SU-DHL-6 (cell line): Measurements from ENCODE around the gene SRGAP2B.
"Not testable (repeated sequence)": the region's sequence is repeated elsewhere in the genome, so short reads cannot be mapped to it uniquely, and the experiment has no call there.

ENCODE experiments used
- EZH2phosphoT487 ChIP-seq: fragments of 200-600 bp; sonication (generic), shearing (Covaris generic); conservative IDR thresholded peaks from 2 replicates; pipeline ENCODE4 v1.6.1; 2018; ENCODE audit warnings: mild to moderate bottlenecking, antibody characterized with exemption, low read length, moderate library complexity, mixed read lengths
- TF ChIP-seq, protein P1 (sequence below): fragments of 200-600 bp; sonication (generic); IDR thresholded peaks from one replicate; pipeline ENCODE4 v1.5.1; 2017; ENCODE audit warnings: antibody characterized with exemption, mild to moderate bottlenecking, low read length, moderate library complexity; ENCODE audit not compliant: insufficient read depth, poor library complexity, severe bottlenecking

DNA sequence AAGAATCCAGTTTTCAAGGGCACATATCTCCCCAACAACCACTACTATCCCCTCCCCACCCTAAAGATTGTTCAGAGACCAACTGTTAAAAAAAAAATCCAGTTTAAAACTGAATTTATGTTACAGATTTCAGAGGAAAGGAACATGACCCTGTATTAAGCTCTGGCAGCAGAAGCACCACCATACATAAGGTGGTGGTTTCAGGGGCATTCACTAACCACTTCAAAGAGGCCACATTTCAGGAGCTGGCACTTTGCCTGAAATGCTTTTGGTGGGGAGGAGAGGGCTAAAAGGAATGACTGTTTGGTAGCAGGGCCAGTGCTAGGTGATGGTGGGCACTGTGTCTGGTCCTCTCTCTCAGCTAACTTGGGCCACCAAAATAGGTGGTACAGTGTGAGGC, 176.0 kb downstream of the SRGAP2B start:
- TF ChIP-seq, protein P1, sequence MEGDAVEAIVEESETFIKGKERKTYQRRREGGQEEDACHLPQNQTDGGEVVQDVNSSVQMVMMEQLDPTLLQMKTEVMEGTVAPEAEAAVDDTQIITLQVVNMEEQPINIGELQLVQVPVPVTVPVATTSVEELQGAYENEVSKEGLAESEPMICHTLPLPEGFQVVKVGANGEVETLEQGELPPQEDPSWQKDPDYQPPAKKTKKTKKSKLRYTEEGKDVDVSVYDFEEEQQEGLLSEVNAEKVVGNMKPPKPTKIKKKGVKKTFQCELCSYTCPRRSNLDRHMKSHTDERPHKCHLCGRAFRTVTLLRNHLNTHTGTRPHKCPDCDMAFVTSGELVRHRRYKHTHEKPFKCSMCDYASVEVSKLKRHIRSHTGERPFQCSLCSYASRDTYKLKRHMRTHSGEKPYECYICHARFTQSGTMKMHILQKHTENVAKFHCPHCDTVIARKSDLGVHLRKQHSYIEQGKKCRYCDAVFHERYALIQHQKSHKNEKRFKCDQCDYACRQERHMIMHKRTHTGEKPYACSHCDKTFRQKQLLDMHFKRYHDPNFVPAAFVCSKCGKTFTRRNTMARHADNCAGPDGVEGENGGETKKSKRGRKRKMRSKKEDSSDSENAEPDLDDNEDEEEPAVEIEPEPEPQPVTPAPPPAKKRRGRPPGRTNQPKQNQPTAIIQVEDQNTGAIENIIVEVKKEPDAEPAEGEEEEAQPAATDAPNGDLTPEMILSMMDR = not testable (repeated sequence)
- not testable (repeated sequence) for TF ChIP-seq EZH2phosphoT487
